H1 (cell line): ENCODE data around the gene EPN2. TPM values are rescaled to one million over a fixed set of nuclear protein-coding genes. Genes with fewer than 3 reads are reported as not detected.

Experiments
- CTCF ChIA-PET: fragments of 300-600 bp; sonication (Branson Sonifier 250); formaldehyde crosslinking; loops from one replicate; lab custom pipeline; 2021; ENCODE audit not compliant: partially characterized antibody; lab: Charles Lee
- POLR2A ChIA-PET: fragments of 300-600 bp; sonication (Branson Sonifier 250); formaldehyde crosslinking; loops from one replicate; lab custom pipeline; 2021; ENCODE audit warnings: inconsistent platforms; ENCODE audit not compliant: partially characterized antibody; lab: Charles Lee
- DNase-seq, 2 experiments: peaks; one replicate each; pipeline versions ENCODE4 v3.0.0 to v3.0.0-alpha.2; 2010 to 2022; ENCODE audit warnings: low spot score in 2 of 2, low read depth in 1 of 2, mixed read lengths in 1 of 2
- FAIRE-seq: peaks from 2 replicates; lab custom pipeline; 2011; peaks lifted over from hg19 to GRCh38; lab: Jason Lieb, UNC
- H2AFZ ChIP-seq: 2 replicates; pipeline ENCODE4 v1.8.1; 2012; ENCODE audit warnings: low read length, inconsistent platforms
- H2AK5ac ChIP-seq: 2 replicates; pipeline ENCODE4 v1.6.1; 2013; ENCODE audit warnings: low read depth, low read length
- H2BK120ac ChIP-seq: replicated peaks from 2 replicates; pipeline ENCODE3; 2013; ENCODE audit warnings: low read depth, low read length, inconsistent platforms
- H2BK12ac ChIP-seq: 2 replicates; pipeline ENCODE4 v1.6.1; 2013; ENCODE audit warnings: low read depth, low read length
- H2BK15ac ChIP-seq: 2 replicates; pipeline ENCODE4 v1.6.1; 2013; ENCODE audit warnings: low read length
- H2BK20ac ChIP-seq: 2 replicates; pipeline ENCODE4 v1.6.1; 2013; ENCODE audit warnings: low read length
- H2BK5ac ChIP-seq: 2 replicates; pipeline ENCODE4 v1.6.1; 2013; ENCODE audit warnings: low read depth, low read length
- H3K14ac ChIP-seq: 2 replicates; pipeline ENCODE4 v1.6.1; 2013; ENCODE audit warnings: inconsistent platforms; ENCODE audit not compliant: insufficient read length
- H3K18ac ChIP-seq: 2 replicates; pipeline ENCODE4 v1.6.1; 2013; ENCODE audit warnings: low read length; ENCODE audit errors: extremely low read depth
- H3K23ac ChIP-seq: 2 replicates; pipeline ENCODE4 v1.6.1; 2013; ENCODE audit warnings: inconsistent platforms; ENCODE audit not compliant: insufficient read length
- H3K23me2 ChIP-seq: 2 replicates; pipeline ENCODE4 v1.6.1; 2013; ENCODE audit warnings: low read depth, low read length
- H3K27ac ChIP-seq: 2 replicates; pipeline ENCODE4 v1.6.1; 2011; ENCODE audit warnings: low read depth, low read length, inconsistent platforms
- H3K27me3 ChIP-seq, 4 experiments: replicated peaks in 1 of 4; 1 replicate in 1 of 4; 2 replicates in 3 of 4; pipeline versions ENCODE4 v1.6.1 to v1.8.1; 2011 to 2013; ENCODE audit warnings: low read length in 3 of 4, mild to moderate bottlenecking in 3 of 4, inconsistent platforms in 2 of 4, mixed read lengths in 2 of 4, moderate library complexity in 1 of 4; ENCODE audit not compliant: control insufficient read depth in 3 of 4, insufficient read depth in 3 of 4; ENCODE audit errors: extremely low read depth in 1 of 4
- H3K36me3 ChIP-seq, 4 experiments: 2 replicates each; pipeline versions ENCODE4 v1.6.1 to v1.8.1; 2011 to 2013; ENCODE audit warnings: mild to moderate bottlenecking in 4 of 4, low read length in 3 of 4, moderate library complexity in 2 of 4, control low read depth in 1 of 4, inconsistent platforms in 1 of 4; ENCODE audit not compliant: insufficient read depth in 4 of 4, control insufficient read depth in 2 of 4
- H3K4ac ChIP-seq: replicated peaks from 2 replicates; pipeline ENCODE3; 2013; ENCODE audit warnings: low read length, low read depth, mixed read lengths, inconsistent platforms; ENCODE audit not compliant: insufficient read length
- H3K4me1 ChIP-seq, 4 experiments: replicated peaks in 1 of 4; 1 replicate in 1 of 4; 2 replicates in 3 of 4; pipeline versions ENCODE4 v1.6.1 to v1.8.1; 2011 to 2013; ENCODE audit warnings: low read length in 3 of 4, inconsistent platforms in 2 of 4, mixed read lengths in 1 of 4; ENCODE audit not compliant: insufficient read depth in 4 of 4, control insufficient read depth in 3 of 4
- H3K4me2 ChIP-seq, 2 experiments: 2 replicates each; pipeline versions ENCODE4 v1.6.1 to v1.8.1; 2011 to 2013; ENCODE audit warnings: low read depth in 2 of 2, low read length in 2 of 2, control low read depth in 1 of 2, inconsistent platforms in 1 of 2, mild to moderate bottlenecking in 1 of 2; ENCODE audit not compliant: insufficient read depth in 1 of 2
- H3K4me3 ChIP-seq, 4 experiments: fragments of 200-600, 300-600 bp in 1 of 4; sonication (generic), shearing (Covaris generic), sonication (Bioruptor Twin) in 1 of 4; 2 replicates each; pipeline versions ENCODE4 v1.5.1 to v1.8.1; 2011 to 2016; ENCODE audit warnings: low read length in 4 of 4, low read depth in 3 of 4, control low read depth in 2 of 4, inconsistent platforms in 2 of 4, mild to moderate bottlenecking in 2 of 4, mixed read lengths in 1 of 4, moderate library complexity in 1 of 4; ENCODE audit not compliant: insufficient read depth in 2 of 4; ENCODE audit errors: extremely low read depth in 1 of 4
- H3K56ac ChIP-seq: replicated peaks from 2 replicates; pipeline ENCODE3; 2013; ENCODE audit warnings: low read depth, mild to moderate bottlenecking, mixed read lengths, low read length, inconsistent platforms; ENCODE audit not compliant: insufficient read length
- H3K79me1 ChIP-seq: 2 replicates; pipeline ENCODE4 v1.6.1; 2013; ENCODE audit warnings: low read depth, low read length, control low read depth
- H3K79me2 ChIP-seq, 2 experiments: 2 replicates each; pipeline versions ENCODE4 v1.6.1 to v1.8.1; 2012 to 2013; ENCODE audit warnings: low read length in 2 of 2, mild to moderate bottlenecking in 2 of 2, inconsistent platforms in 1 of 2; ENCODE audit not compliant: insufficient read depth in 2 of 2, control insufficient read depth in 1 of 2
- H3K9ac ChIP-seq, 4 experiments: replicated peaks in 1 of 4; 1 replicate in 1 of 4; 2 replicates in 3 of 4; pipeline versions ENCODE4 v1.6.1 to v1.8.1; 2011 to 2013; ENCODE audit warnings: low read depth in 3 of 4, low read length in 3 of 4, control low read depth in 2 of 4, mild to moderate bottlenecking in 2 of 4, moderate library complexity in 2 of 4, inconsistent platforms in 1 of 4; ENCODE audit errors: extremely low read depth in 1 of 4
- H3K9me3 ChIP-seq, 2 experiments: 2 replicates each; pipeline versions ENCODE4 v1.6.1 to v1.8.1; 2012 to 2013; ENCODE audit warnings: mild to moderate bottlenecking in 2 of 2, moderate library complexity in 2 of 2, control low read depth in 1 of 2, inconsistent platforms in 1 of 2, low read depth in 1 of 2, low read length in 1 of 2, mixed read lengths in 1 of 2; ENCODE audit not compliant: insufficient read depth in 2 of 2
- H4K20me1 ChIP-seq, 2 experiments: replicated peaks in 1 of 2; 2 replicates each; pipeline versions ENCODE3 to v1.8.1; 2011 to 2013; ENCODE audit warnings: inconsistent platforms in 2 of 2, low read length in 2 of 2, mild to moderate bottlenecking in 1 of 2; ENCODE audit not compliant: insufficient read depth in 2 of 2, control insufficient read depth in 1 of 2
- H4K5ac ChIP-seq: 2 replicates; pipeline ENCODE4 v1.6.1; 2013; ENCODE audit warnings: low read length, low read depth, mixed read lengths, inconsistent platforms; ENCODE audit not compliant: insufficient read length
- H4K8ac ChIP-seq: 2 replicates; pipeline ENCODE4 v1.8.0; 2013; ENCODE audit warnings: mild to moderate bottlenecking, moderate library complexity, low read length, inconsistent platforms; ENCODE audit not compliant: insufficient read depth; ENCODE audit errors: extremely low read depth
- H4K91ac ChIP-seq: replicated peaks from 2 replicates; pipeline ENCODE3; 2013; ENCODE audit warnings: low read length, mixed read lengths, inconsistent platforms; ENCODE audit not compliant: insufficient read length
- FOSL1 ChIP-seq: IDR thresholded peaks from 2 replicates; pipeline ENCODE4 v1.6.1; 2011; ENCODE audit warnings: mild to moderate bottlenecking, low read depth, low read length, moderate library complexity; ENCODE audit not compliant: insufficient read depth
- KDM4A ChIP-seq: IDR thresholded peaks from one replicate; pipeline ENCODE4 v1.7.1; 2012; ENCODE audit warnings: low read depth, mild to moderate bottlenecking, moderate library complexity, low read length, inconsistent platforms; ENCODE audit not compliant: severe bottlenecking
- POLR2A ChIP-seq, 2 experiments: IDR thresholded peaks; 1 replicate in 1 of 2; 2 replicates in 1 of 2; pipeline ENCODE4 v1.6.1; 2011; ENCODE audit warnings: low read depth in 2 of 2, low read length in 2 of 2, mild to moderate bottlenecking in 2 of 2; ENCODE audit errors: control extremely low read depth in 1 of 2
- POLR2AphosphoS5 ChIP-seq: IDR thresholded peaks from 2 replicates; pipeline ENCODE4 v1.6.1; 2011; ENCODE audit warnings: low read depth, low read length
- SIN3A ChIP-seq, 2 experiments: IDR thresholded peaks in 1 of 2; conservative IDR thresholded peaks in 1 of 2; 2 replicates each; pipeline ENCODE4 v1.6.1; 2011 to 2012; ENCODE audit warnings: low read length in 2 of 2, improper control_type of control experiment in 1 of 2, low read depth in 1 of 2, mild to moderate bottlenecking in 1 of 2
- TAF1 ChIP-seq: IDR thresholded peaks from 2 replicates; pipeline ENCODE4 v1.6.1; 2011; ENCODE audit warnings: mild to moderate bottlenecking, low read depth, low read length
- YY1 ChIP-seq: IDR thresholded peaks from 2 replicates; pipeline ENCODE4 v1.6.1; 2011; ENCODE audit warnings: low read depth, mild to moderate bottlenecking, low read length
- WGBS, 2 experiments: shearing (Covaris generic) in 1 of 2; methylation state at CpG; one replicate each; pipeline versions ENCODE4 v1.1.6 to v1.1.7; 2013 to 2015; ENCODE audit warnings: low lambda C conversion rate in 2 of 2, mixed read lengths in 2 of 2, inconsistent platforms in 1 of 2, low coverage in 1 of 2, missing lambda C conversion rate in 1 of 2; ENCODE audit not compliant: insufficient replicate concordance in 2 of 2, insufficient coverage in 1 of 2, insufficient read length in 1 of 2; ENCODE audit errors: extremely low coverage in 1 of 2, missing lambda C conversion rate in 1 of 2; 5-methylcytosine and 5-hydroxymethylcytosine counted together
- polyA plus RNA-seq, 7 experiments: library from polyadenylated mRNA; depleted of rRNA in 3 of 7; stranded (reverse) in 5 of 7; unstranded in 2 of 7; fragments of >200 nt in 5 of 7; fragments of 200-250 nt in 2 of 7; gene quantifications; 1 replicate in 5 of 7; 2 replicates in 1 of 7; 4 replicates in 1 of 7; pipeline versions ENCODE4 v1.2.1 to v1.2.3, GENCODE V29; 2011 to 2013; ENCODE audit warnings: missing spikeins in 2 of 7, mixed read lengths in 2 of 7
- total RNA-seq: library from RNA; stranded (reverse); fragmentation: NEBNext Ultra II Directional; extraction: Animal tissue kit (Norgen Biotek cat#: 25700); gene quantifications from 2 replicates; pipeline ENCODE4 v1.2.1, GENCODE V29; 2021
- TF ChIP-seq, protein P1 (sequence below): IDR thresholded peaks from 2 replicates; pipeline ENCODE4 v1.6.1; 2012; ENCODE audit warnings: inconsistent platforms

The EPN2 gene
- total and polyA plus RNA-seq, 2 of the 8 experiments (the other 6 are each of a cell fraction or from before 2014, with no cell fraction given), result 28.7 to 55.8 TPM

DNA sequence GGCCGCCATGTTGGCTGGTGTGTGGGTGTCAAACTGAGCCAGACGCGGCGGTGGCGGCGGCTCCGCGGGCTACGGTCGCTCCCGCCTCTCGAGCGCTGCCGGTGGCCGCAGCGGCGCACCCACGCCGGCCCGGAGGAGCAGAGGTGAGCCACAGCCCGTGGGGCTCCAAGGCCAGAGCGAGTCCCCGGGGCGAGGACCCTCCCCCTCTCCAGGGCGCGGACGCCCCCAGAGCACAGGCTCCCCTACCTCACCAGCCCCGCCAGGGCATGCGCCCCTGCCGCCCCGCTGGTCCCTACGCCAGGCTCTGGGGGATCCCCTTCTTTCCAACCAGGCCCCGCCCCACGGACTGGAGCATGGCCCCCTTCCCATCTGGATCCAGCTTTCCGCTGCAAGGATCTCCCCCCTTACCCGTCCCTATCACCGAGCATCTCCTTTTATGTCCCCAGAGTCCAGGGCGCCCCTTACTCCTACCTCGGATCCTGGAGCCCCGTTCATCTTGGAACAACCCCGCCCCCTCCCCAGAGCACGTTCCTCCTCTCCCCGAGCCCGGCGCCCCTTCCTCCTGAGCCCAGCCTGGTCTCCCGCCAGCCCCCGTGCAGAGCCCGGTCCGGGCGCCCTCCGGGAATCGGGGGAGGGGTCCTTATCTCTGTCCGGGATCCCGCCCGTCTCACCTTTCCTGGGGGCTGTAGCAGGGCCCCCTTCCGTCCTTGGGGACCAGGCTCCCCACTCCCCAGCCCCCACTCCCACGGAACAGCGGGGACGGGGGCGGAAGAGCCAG is 412 bp downstream of the EPN2 start:
- H3K14ac ChIP-seq, result no peak overlapping the region
- peak overlapping the region; percentile 86 to 97 (median 90) for H3K4me3 ChIP-seq
- WGBS, 2 experiments, result 1% methylated on average over 15 of the region's 60 CpGs; no CpG with 5 or more reads in 1 of the 2 experiments
- peaks cover 5 to 42% of the 10 kb centered on the region in 2 experiments; a peak in 2 of 4 replicates for H3K79me2 ChIP-seq
- H4K91ac ChIP-seq, result no peak overlapping the region
- no peak overlapping the region for H3K4ac ChIP-seq
- peaks cover 7% of the 10 kb centered on the region for H3K23me2 ChIP-seq
- no peaks in the 10 kb centered on the region for H3K36me3 ChIP-seq
- FAIRE-seq (no peak), DNase-seq (peak in 1 of 2 experiments; percentile 84)
- H3K27me3 ChIP-seq, result no peaks in the 10 kb centered on the region
- peak overlapping the region; percentile 93 for H4K8ac ChIP-seq
- no peak overlapping the region; the same call in 1 of the 2 replicates for H2AFZ ChIP-seq
- H2AK5ac ChIP-seq, result no peak overlapping the region
- H3K9me3 ChIP-seq, result no peaks in the 10 kb centered on the region
- CTCF ChIA-PET, result interaction anchor here (2.7 kb wide), 1 partner anchor 83 kb away, joined by 6 read pairs; no protein-coding TSS in a partner anchor
- H3K9ac ChIP-seq, result peak overlapping the region; percentile 57 to 79 (median 64)
- H3K23ac ChIP-seq, result no peak overlapping the region
- no peak overlapping the region for H2BK15ac ChIP-seq
- POLR2A ChIA-PET, result no interaction called here
- peak overlapping the region; percentile 35; the same call in 1 of the 2 replicates for H2BK5ac ChIP-seq
- H2BK20ac ChIP-seq, result no peak overlapping the region
- H2BK12ac ChIP-seq, result no peak overlapping the region
- H3K79me1 ChIP-seq, result peaks cover 7% of the 10 kb centered on the region
- H2BK120ac ChIP-seq, result no peak overlapping the region
- peak overlapping the region; percentile 78 to 92 for H3K4me2 ChIP-seq
- peak overlapping the region; percentile 68; the same call in 1 of the 2 replicates for H3K27ac ChIP-seq
- no peak for TF ChIP-seq KDM4A
- TF ChIP-seq, protein P1, sequence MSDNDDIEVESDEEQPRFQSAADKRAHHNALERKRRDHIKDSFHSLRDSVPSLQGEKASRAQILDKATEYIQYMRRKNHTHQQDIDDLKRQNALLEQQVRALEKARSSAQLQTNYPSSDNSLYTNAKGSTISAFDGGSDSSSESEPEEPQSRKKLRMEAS, result peak; percentile 41; the same call in 1 of the 2 replicates
- TF ChIP-seq SIN3A (conservative IDR thresholded peaks at IDR 0.05 in 1 of 2, IDR thresholded peaks at IDR 0.05 in 1 of 2; ENCODE audit: low read depth in 1 of 2, low read length in 2 of 2), result peak in 1 of 2 experiments; percentile 43; a peak in 2 of 4 replicates
- peak in 1 of 2 experiments; percentile 49; a peak in 1 of 3 replicates for TF ChIP-seq POLR2A (IDR thresholded peaks at IDR 0.05; ENCODE audit: control extremely low read depth in 1 of 2, low read depth in 2 of 2, low read length in 2 of 2)
- TF ChIP-seq YY1, result peak; percentile 73; the same call in 1 of the 2 replicates
- TF ChIP-seq TAF1, result 0 out of 2 replicates have a peak, but pooled peaks have one; percentile 25
- no peak for TF ChIP-seq FOSL1
- no peak for TF ChIP-seq POLR2AphosphoS5
- H3K4me1 ChIP-seq, result peaks cover 0 to 7% (median 3%) of the 10 kb centered on the region in 4 experiments; a peak in 4 of 7 replicates
- peaks cover 2 to 8% of the 10 kb centered on the region in 2 experiments for H4K20me1 ChIP-seq
- peak overlapping the region; percentile 59 for H3K56ac ChIP-seq
- H3K18ac ChIP-seq, result peak overlapping the region; percentile 71
- peak overlapping the region; percentile 72 for H4K5ac ChIP-seq
